Right atrium auricular region (tissue), 2 donors: ENCODE data around the gene TRPM3. TPM values are rescaled to one million over a fixed set of nuclear protein-coding genes. Genes with fewer than 3 reads are reported as not detected.

ENCODE experiments used
- DNase-seq: peaks from one replicate; pipeline ENCODE4 v3.0.0-alpha.2; 2019; ENCODE audit warnings: low spot score
- H3K27ac ChIP-seq, 2 donors: fragments of 200-600 bp; sonication (generic); 1 replicate in 1 of 2; 2 replicates in 1 of 2; pipeline ENCODE4 v1.5.1; 2016 to 2019
- H3K27me3 ChIP-seq, 2 donors: fragments of 200-600 bp; sonication (generic); one replicate each; pipeline versions ENCODE4 v1.5.1 to v1.6.0; 2017 to 2019
- H3K36me3 ChIP-seq: fragments of 200-600 bp; sonication (generic); one replicate; pipeline ENCODE4 v1.5.1; 2016
- H3K4me1 ChIP-seq, 2 donors: fragments of 200-600 bp; sonication (generic); one replicate each; pipeline versions ENCODE4 v1.5.1 to v1.6.0; 2017 to 2019
- H3K4me3 ChIP-seq, 2 donors: fragments of 200-600 bp; sonication (generic); 1 replicate in 1 of 2; 2 replicates in 1 of 2; pipeline ENCODE4 v1.5.1; 2017 to 2019; ENCODE audit warnings: mild to moderate bottlenecking in 1 of 2, moderate library complexity in 1 of 2
- H3K9me3 ChIP-seq, 2 donors: fragments of 200-600 bp; sonication (generic); one replicate each; pipeline ENCODE4 v1.5.1; 2019
- total RNA-seq, 2 donors: library from RNA; depleted of rRNA; stranded (reverse); fragments of >200 nt; gene quantifications; one replicate each; pipeline ENCODE4 v1.1.0, GENCODE V29; 2016
- TF ChIP-seq, protein P1 (sequence below), 2 donors: fragments of 200-600 bp; sonication (generic); IDR thresholded peaks; one replicate each; pipeline ENCODE4 v1.5.1; 2019; ENCODE audit warnings: antibody characterized with exemption in 2 of 2

Gene TRPM3
- total RNA-seq, 2 donors from 2014 or later = 0.59 to 1.5 TPM

DNA sequence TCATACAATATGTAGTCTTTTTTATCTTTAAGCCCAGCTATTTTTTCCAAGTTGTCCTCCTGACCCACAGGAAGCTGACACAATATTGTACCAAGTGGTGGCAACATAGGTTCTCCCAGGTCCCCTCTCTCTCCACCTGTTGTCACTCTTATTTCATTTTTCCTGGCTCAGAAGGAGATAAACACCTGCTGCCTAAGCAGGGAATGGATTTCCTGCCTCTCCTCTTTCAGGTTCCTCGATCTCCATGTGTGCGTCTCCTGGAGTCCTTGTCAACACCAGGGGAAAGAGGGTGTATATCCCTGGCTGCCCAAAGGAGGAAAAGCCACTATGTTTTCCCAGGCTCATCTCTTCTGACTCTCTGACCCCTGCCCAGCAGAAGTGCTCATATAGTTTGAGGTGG, 625.2 kb downstream of the TRPM3 start:
- Histone ChIP-seq H3K36me3 (no peaks in the 10 kb centered on the region), H3K4me3 (no peak overlapping the region), H3K27me3 (no peaks in the 10 kb centered on the region), H3K4me1 (peaks cover 0 to 33% of the 10 kb centered on the region in 2 donors), H3K27ac (no peak overlapping the region), H3K9me3 (no peaks in the 10 kb centered on the region)
- no peak for DNase-seq
- TF ChIP-seq, protein P1, sequence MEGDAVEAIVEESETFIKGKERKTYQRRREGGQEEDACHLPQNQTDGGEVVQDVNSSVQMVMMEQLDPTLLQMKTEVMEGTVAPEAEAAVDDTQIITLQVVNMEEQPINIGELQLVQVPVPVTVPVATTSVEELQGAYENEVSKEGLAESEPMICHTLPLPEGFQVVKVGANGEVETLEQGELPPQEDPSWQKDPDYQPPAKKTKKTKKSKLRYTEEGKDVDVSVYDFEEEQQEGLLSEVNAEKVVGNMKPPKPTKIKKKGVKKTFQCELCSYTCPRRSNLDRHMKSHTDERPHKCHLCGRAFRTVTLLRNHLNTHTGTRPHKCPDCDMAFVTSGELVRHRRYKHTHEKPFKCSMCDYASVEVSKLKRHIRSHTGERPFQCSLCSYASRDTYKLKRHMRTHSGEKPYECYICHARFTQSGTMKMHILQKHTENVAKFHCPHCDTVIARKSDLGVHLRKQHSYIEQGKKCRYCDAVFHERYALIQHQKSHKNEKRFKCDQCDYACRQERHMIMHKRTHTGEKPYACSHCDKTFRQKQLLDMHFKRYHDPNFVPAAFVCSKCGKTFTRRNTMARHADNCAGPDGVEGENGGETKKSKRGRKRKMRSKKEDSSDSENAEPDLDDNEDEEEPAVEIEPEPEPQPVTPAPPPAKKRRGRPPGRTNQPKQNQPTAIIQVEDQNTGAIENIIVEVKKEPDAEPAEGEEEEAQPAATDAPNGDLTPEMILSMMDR (IDR thresholded peaks at IDR 0.05) = no peak

DNA sequence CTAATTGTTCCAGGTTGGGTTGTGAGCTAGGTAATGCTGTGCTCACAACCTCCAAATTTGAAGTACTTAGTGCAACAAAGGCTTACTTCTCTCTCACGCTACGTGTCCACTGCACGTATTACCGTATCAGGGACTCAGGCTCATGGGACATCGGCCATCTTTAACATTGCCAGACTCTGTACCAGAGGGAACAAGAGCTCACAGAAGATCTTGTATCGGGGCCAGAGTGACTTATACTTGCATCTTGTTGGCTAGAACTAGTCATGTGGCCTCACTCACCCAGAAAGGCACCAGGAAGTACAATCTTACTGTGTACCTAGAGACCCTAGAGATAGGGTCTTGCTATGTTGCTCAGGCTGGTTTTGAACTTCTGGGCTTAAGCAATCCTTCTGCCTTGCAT, 625.9 kb downstream of the TRPM3 start:
- TF ChIP-seq, protein P1 (IDR thresholded peaks at IDR 0.05) = no peak
- Histone ChIP-seq H3K36me3 (no peaks in the 10 kb centered on the region), H3K27me3 (no peaks in the 10 kb centered on the region), H3K27ac (no peak overlapping the region), H3K9me3 (no peaks in the 10 kb centered on the region), H3K4me1 (peaks cover 0 to 40% of the 10 kb centered on the region in 2 donors), H3K4me3 (no peak overlapping the region)
- DNase-seq = no peak

DNA sequence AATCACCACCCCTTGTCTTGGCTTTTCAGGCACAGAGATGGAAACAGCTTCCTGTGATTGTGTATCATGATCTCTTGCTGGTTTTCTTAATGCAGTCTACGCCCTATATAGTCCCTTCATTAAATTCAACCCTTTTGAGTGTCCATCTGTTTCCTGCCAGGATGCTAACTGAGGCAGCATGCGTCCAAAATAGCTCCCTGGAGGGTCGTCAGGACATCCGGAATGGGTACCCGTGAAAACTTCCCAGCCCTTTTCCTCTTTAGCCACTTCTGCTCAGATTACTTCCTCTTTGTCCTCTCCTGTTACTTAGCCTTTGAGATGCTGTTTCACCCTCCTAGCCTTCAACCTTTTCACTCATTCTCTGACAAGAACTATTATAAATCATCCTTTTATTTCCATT, 627.2 kb downstream of the TRPM3 start:
- peak; percentile 48 for DNase-seq
- Histone ChIP-seq H3K4me3 (no peak overlapping the region), H3K27me3 (no peaks in the 10 kb centered on the region), H3K27ac (peak overlapping the region in 1 of 2 donors; percentile 44), H3K9me3 (no peaks in the 10 kb centered on the region), H3K36me3 (no peaks in the 10 kb centered on the region), H3K4me1 (peaks cover 0 to 45% of the 10 kb centered on the region in 2 donors)
- TF ChIP-seq, protein P1 (IDR thresholded peaks at IDR 0.05) = no peak

DNA sequence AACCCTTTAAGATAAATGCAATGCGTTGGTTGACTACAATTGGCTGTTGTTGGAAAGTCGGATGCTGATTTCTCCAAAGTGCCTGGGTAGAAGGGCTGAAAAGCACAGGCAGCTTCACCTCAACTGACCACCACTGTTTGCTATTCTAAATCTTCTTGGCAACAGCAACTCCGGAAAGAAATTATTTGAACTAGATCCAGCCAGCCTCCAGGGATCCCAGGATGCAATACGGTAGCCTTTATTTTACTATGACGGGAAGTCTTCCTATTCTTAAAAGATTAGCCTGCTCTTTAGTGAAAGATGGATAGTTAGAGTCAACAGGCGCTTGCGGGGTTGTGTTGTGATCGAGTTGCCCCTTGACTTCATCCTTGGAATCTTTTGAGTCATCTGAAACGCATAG, 628.4 kb downstream of the TRPM3 start:
- H3K4me3 ChIP-seq = no peak overlapping the region
- no peak for DNase-seq
- no peaks in the 10 kb centered on the region for H3K27me3 ChIP-seq
- H3K4me1 ChIP-seq = peaks cover 0 to 57% of the 10 kb centered on the region in 2 donors
- H3K9me3 ChIP-seq = no peaks in the 10 kb centered on the region
- H3K27ac ChIP-seq = peak overlapping the region in 1 of 2 donors; percentile 50
- no peaks in the 10 kb centered on the region for H3K36me3 ChIP-seq
- TF ChIP-seq, protein P1 (IDR thresholded peaks at IDR 0.05) = no peak

DNA sequence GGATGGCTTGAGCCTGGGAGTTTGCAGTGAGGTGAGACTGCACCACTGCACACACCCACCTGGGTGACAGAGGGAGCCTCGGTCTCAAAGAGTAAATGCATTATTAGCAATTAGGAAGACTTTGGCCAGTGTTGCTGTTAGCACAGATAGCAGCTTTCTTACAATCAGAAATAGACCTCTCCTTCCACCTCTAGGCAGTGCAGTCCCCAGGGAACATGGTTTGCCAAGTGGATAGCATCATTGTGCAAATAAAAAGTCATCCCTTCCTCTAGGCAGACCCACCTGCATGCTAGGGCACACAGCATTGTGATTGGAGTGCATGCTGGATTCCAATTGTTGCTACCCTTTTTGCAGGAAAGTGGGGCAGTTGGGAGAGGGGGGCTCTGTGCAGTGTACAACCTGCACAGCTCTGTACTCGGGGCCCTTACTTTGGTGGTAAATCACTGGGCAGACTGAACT, 629.1 kb downstream of the TRPM3 start:
- Histone ChIP-seq H3K27ac (no peak overlapping the region), H3K4me3 (no peak overlapping the region), H3K4me1 (peaks cover 0 to 61% of the 10 kb centered on the region in 2 donors), H3K36me3 (no peaks in the 10 kb centered on the region), H3K9me3 (no peaks in the 10 kb centered on the region), H3K27me3 (no peaks in the 10 kb centered on the region)
- DNase-seq = no peak
- TF ChIP-seq, protein P1 (IDR thresholded peaks at IDR 0.05) = no peak
